Fibroblast of villous mesenchyme (primary cell): ENCODE measurements around the gene S100A10. TPM values are rescaled to one million over a fixed set of nuclear protein-coding genes. Genes with fewer than 3 reads are reported as not detected.

ENCODE experiments used
- DNase-seq: peaks from one replicate; pipeline ENCODE4 v3.0.0-alpha.2; 2010; ENCODE audit warnings: low read depth
- H3K4me3 ChIP-seq: 2 replicates; pipeline ENCODE4 v1.5.1; 2011; ENCODE audit warnings: low read depth, mild to moderate bottlenecking, low read length
- CTCF ChIP-seq: IDR thresholded peaks from 2 replicates; pipeline ENCODE4 v1.5.1; 2012; ENCODE audit warnings: low read depth, mild to moderate bottlenecking, low read length; ENCODE audit not compliant: insufficient read depth
- total RNA-seq: library from RNA; depleted of rRNA; stranded (reverse); fragments of >200 nt; gene quantifications from 2 replicates; pipeline ENCODE4 v1.2.3, GENCODE V29; 2012

Gene S100A10
- total RNA-seq, 1 donor: 70.0 TPM

- no peak for TF ChIP-seq CTCF
- no peak for DNase-seq
- no peak overlapping the region for H3K4me3 ChIP-seq
These were observed 46.5 kb downstream of the S100A10 start for GRCh38 chr1:151947140-151947539.

GRCh38 chr1:151945725-151946722 is 47.6 kb downstream of the S100A10 start:
- no peak for TF ChIP-seq CTCF
- DNase-seq: peak; percentile 96
- H3K4me3 ChIP-seq: no peak overlapping the region

- no peak for DNase-seq
- TF ChIP-seq CTCF: no peak
- no peak overlapping the region for H3K4me3 ChIP-seq
These were observed 48.6 kb downstream of the S100A10 start for GRCh38 chr1:151944857-151945575.

- no peak for DNase-seq
- no peak for TF ChIP-seq CTCF
- no peak overlapping the region for H3K4me3 ChIP-seq
These were observed 49.4 kb downstream of the S100A10 start for GRCh38 chr1:151944126-151944856.

GRCh38 chr1:151943591-151943990 is 50.1 kb downstream of the S100A10 start:
- TF ChIP-seq CTCF: no peak
- no peak overlapping the region for H3K4me3 ChIP-seq
- DNase-seq: no peak

GRCh38 chr1:151942882-151943281 is 50.8 kb downstream of the S100A10 start:
- DNase-seq: peak; percentile 28
- H3K4me3 ChIP-seq: no peak overlapping the region
- no peak for TF ChIP-seq CTCF
